ENCODE data around the gene KNDC1.

KNDC1 gene

DNA sequence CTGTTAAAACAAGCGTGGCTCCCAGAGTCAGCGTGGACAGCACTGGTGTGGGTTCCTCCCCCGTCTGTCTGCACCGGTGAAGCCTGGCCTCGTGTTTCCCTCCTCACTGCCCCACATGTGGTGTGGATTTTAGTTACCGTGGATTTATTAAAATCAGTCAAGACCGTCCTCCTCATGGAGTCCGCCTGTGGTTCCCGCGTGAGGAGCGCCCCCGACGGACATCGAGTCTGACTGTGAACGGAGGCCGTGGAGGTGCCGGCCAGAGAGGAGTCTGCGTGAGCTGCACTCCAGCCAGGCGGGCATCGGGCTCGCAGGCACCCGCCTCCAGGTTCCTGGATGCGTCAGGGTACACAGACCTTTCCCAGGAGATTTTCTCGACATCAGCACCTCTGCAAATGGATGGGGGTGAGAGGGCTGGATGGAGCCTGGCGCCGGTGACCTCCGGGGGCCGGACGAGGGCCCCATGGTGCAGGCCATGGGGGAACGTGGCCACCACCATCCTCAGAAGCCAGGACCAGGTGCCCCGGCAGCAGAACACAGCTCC is 43.7 kb downstream of the KNDC1 start:
- POLR2A ChIA-PET, result no interaction called here
- TF ChIP-seq ZNF521 (tag by site-specific recombination; IDR thresholded peaks at IDR 0.05) (no peak), ZNF555 (tag by site-specific recombination; conservative IDR thresholded peaks at IDR 0.05) (no peak), HOXA7 (CRISPR knock-in tag; IDR thresholded peaks at IDR 0.05; ENCODE audit: borderline replicate concordance) (no peak), ZBTB48 (tag by site-specific recombination; IDR thresholded peaks at IDR 0.05) (no peak), HOXC10 (CRISPR knock-in tag; IDR thresholded peaks at IDR 0.05) (no peak), FEZF1 (tag by site-specific recombination; IDR thresholded peaks at IDR 0.05) (no peak), OSR2 (tag by site-specific recombination; IDR thresholded peaks at IDR 0.05) (no peak), ZNF426 (tag by site-specific recombination; IDR thresholded peaks at IDR 0.05) (no peak)
- Histone ChIP-seq H3K4me1 (ENCODE audit: control insufficient read depth, insufficient read depth, low read length) (no peaks in the 10 kb centered on the region; the same call in 1 of the 2 replicates), H3K9me3 (ENCODE audit: control insufficient read depth, insufficient read depth, low read depth, low read length) (no peaks in the 10 kb centered on the region), H3K4me3 (ENCODE audit: low read depth, low read length) (no peak overlapping the region), H3K36me3 (ENCODE audit: control insufficient read depth in 2 of 2, insufficient read depth in 1 of 2, low read length in 2 of 2) (no peaks in the 10 kb centered on the region), H3K27ac (ENCODE audit: extremely low read depth, low read depth, low read length) (no peak overlapping the region)
- CTCF ChIA-PET, result interaction anchor here (0.6 to 0.7 kb wide), 2 partner anchors 60 to 372 kb away, joined by 3 read pairs; no protein-coding TSS in a partner anchor

GRCh38 chr10:133204226-133205015 is 44.4 kb downstream of the KNDC1 start:
- POLR2A ChIA-PET, result no interaction called here

GRCh38 chr10:133205146-133205545 is 45.1 kb downstream of the KNDC1 start:
- Histone ChIP-seq H3K36me3 (ENCODE audit: control insufficient read depth in 2 of 2, insufficient read depth in 1 of 2, low read length in 2 of 2) (no peaks in the 10 kb centered on the region), H3K4me1 (ENCODE audit: control insufficient read depth, insufficient read depth, low read length) (no peaks in the 10 kb centered on the region; the same call in 1 of the 2 replicates), H3K27ac (ENCODE audit: extremely low read depth, low read depth, low read length) (no peak overlapping the region), H3K4me3 (ENCODE audit: low read depth, low read length) (no peak overlapping the region), H3K9me3 (ENCODE audit: control insufficient read depth, insufficient read depth, low read depth, low read length) (no peaks in the 10 kb centered on the region)
- CTCF ChIA-PET, result no interaction called here
- POLR2A ChIA-PET, result no interaction called here
- TF ChIP-seq, protein P1, sequence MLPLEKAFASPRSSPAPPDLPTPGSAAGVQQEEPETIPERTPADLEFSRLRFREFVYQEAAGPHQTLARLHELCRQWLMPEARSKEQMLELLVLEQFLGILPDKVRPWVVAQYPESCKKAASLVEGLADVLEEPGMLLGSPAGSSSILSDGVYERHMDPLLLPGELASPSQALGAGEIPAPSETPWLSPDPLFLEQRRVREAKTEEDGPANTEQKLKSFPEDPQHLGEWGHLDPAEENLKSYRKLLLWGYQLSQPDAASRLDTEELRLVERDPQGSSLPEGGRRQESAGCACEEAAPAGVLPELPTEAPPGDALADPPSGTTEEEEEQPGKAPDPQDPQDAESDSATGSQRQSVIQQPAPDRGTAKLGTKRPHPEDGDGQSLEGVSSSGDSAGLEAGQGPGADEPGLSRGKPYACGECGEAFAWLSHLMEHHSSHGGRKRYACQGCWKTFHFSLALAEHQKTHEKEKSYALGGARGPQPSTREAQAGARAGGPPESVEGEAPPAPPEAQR (tag by site-specific recombination; IDR thresholded peaks at IDR 0.05), result no peak
- TF ChIP-seq ZNF645 (tag by site-specific recombination; IDR thresholded peaks at IDR 0.05) (no peak), ZNF707 (tag by site-specific recombination; IDR thresholded peaks at IDR 0.05) (no peak)

More at GRCh38 chr10:133204226-133205015, 44.4 kb downstream of the KNDC1 start:
- Histone ChIP-seq H3K4me1 (ENCODE audit: control insufficient read depth, insufficient read depth, low read length) (no peaks in the 10 kb centered on the region; the same call in 1 of the 2 replicates), H3K4me3 (ENCODE audit: low read depth, low read length) (no peak overlapping the region), H3K9me3 (ENCODE audit: control insufficient read depth, insufficient read depth, low read depth, low read length) (no peaks in the 10 kb centered on the region), H3K27ac (ENCODE audit: extremely low read depth, low read depth, low read length) (no peak overlapping the region), H3K36me3 (ENCODE audit: control insufficient read depth in 2 of 2, insufficient read depth in 1 of 2, low read length in 2 of 2) (no peaks in the 10 kb centered on the region)
- TF ChIP-seq ZBTB1 (tag by site-specific recombination; IDR thresholded peaks at IDR 0.05) (no peak), ZNF366 (tag by site-specific recombination; conservative IDR thresholded peaks at IDR 0.05) (no peak), ZNF140 (tag by site-specific recombination; IDR thresholded peaks at IDR 0.05) (no peak), ZNF354C (tag by site-specific recombination; IDR thresholded peaks at IDR 0.05; ENCODE audit: borderline replicate concordance, low read depth) (no peak), ELK4 (IDR thresholded peaks at IDR 0.05; ENCODE audit: borderline replicate concordance, low read depth, low read length) (no peak), ZNF776 (tag by site-specific recombination; IDR thresholded peaks at IDR 0.05; ENCODE audit: borderline replicate concordance) (no peak), ZNF426 (tag by site-specific recombination; IDR thresholded peaks at IDR 0.05) (no peak)
- TF ChIP-seq, protein P2, sequence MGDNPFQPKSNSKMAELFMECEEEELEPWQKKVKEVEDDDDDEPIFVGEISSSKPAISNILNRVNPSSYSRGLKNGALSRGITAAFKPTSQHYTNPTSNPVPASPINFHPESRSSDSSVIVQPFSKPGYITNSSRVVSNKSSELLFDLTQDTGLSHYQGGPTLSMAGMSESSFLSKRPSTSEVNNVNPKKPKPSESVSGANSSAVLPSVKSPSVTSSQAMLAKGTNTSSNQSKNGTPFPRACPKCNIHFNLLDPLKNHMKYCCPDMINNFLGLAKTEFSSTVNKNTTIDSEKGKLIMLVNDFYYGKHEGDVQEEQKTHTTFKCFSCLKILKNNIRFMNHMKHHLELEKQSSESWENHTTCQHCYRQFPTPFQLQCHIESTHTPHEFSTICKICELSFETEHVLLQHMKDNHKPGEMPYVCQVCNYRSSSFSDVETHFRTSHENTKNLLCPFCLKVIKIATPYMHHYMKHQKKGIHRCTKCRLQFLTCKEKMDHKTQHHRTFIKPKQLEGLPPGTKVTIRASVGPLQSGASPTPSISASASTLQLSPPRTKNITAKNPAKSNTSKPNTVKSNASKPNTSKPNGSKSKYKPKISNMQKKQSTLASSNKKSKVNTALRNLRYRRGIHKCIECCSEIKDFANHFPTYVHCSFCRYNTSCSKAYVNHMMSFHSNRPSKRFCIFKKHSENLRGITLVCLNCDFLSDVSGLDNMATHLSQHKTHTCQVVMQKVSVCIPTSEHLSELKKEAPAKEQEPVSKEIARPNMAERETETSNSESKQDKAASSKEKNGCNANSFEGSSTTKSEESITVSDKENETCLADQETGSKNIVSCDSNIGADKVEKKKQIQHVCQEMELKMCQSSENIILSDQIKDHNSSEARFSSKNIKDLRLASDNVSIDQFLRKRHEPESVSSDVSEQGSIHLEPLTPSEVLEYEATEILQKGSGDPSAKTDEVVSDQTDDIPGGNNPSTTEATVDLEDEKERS (tag by site-specific recombination; IDR thresholded peaks at IDR 0.05), result no peak
- CTCF ChIA-PET, result interaction anchor here (0.6 to 0.7 kb wide), 2 partner anchors 61 to 373 kb away, joined by 3 read pairs; no protein-coding TSS in a partner anchor
